NCI-H345 treated with DMSO at 0.1 percent for 48 hours (cell line): Measurements from ENCODE around the gene SAMD3.
"Not testable (repeated sequence)": the region's sequence is repeated elsewhere in the genome, so short reads cannot be mapped to it uniquely, and the experiment has no call there.

Experiments
- DNase-seq: peaks from one replicate; lab custom pipeline; 2025; ENCODE audit not compliant: unreplicated experiment; lab: John Stamatoyannopoulos, UW

SAMD3 gene

DNA sequence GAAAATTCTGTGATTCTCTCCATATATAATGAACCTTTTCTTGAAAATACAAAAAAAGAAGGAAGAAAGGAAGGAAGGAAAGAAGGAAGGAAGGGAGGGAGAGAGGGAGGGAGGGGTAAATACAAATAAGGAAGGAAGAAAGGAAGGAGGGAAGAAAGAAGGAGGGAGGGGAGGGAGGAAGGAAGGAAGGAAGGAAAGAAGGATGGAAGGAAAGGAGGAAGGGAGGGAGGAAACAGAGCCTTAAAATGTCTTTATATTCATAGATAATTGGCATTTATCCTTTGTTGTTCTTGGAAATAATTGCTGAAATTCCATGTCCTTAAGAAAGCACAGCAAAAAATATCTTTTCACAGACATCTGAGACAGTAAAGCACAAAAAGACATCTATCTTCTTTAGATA lies 40.3 kb downstream of the SAMD3 start:
- no peak for DNase-seq

DNA sequence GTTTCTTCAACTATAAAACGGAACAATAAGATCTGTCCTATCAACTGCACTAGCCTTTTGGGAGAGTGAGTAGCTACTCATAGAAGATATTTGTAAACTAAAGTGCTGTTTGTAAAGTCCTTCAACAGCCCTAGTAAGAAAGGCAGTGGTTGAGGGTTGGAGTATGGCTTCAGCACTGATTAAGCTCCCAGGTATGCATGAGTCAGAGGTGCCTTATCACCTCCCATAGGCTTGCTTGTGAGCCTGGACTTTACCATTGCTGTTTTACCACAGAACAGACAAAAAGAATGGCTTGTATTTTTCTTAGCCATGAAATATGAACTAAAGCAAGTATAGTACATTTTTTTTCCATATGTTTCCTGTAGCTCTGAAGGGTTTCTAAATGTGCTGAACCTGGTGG lies 44.1 kb downstream of the SAMD3 start:
- no peak for DNase-seq

DNA sequence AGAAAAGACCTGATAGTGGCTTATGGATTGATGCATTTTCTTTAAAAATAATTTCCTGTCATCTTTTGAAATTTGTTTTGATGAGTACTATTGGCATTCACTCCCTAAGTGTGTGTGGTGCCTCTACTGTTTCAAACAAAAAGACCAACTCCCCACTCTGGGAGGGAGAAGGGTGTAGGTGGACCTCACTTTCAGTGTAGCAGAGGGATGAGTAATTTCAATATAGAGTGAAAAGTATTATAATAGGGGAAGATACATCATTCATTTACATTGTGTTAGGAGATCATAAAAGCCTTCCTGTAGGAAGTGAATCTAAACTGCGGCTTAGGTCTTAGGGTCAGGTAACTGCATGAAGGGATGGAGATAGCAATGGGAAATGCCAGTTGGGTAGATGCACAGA lies 46.4 kb downstream of the SAMD3 start:
- DNase-seq: no peak

DNA sequence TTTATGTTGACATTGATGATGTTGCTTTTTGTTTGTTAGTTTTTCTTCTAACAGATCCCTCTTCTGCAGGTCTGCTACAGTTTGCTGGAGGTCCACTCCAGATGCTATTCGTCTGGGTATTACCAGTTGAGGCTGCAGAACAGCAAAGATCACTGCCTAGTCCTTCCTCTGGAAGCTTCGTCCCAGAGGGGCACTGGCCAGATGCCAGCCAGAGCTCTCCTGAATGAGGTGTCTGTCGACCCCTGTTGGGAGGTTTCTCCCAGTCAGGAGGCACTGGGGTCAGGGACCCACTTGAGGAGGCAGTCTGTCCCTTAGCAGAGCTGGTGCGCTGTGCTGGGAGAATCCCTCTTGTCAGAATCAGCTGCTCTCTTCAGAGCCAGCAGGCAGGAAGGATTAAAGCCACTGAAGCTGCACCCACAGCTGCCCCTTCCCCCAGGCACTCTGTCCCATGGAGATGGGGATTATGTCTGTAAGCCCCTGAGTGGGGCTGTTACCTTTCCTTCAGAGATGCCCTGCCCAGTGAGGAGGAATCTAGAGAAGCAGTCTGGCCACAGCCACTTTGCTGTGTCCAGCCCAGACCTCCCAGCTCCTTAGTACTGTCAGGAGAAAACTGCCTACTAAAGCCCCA lies 49.3 kb downstream of the SAMD3 start:
- DNase-seq: not testable (repeated sequence)

DNA sequence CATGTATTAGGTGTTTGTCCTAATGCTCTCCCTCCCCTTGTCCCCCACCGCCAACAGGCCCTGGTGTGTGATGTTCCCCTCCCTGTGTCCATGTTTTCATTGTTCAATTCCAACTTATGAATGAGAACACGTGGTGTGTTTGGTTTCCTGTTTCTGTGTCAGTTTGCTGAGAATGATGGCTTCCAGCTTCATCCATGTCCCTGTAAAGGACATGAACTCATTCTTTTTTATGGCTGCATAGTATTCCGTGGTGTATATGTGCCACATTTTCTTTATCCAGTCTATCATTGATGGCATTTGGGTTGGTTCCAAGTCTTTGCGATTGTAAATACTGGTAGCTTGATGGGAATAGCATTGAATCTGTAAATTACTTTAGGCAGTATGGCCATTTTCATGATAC lies 52.6 kb downstream of the SAMD3 start:
- not testable (repeated sequence) for DNase-seq

DNA sequence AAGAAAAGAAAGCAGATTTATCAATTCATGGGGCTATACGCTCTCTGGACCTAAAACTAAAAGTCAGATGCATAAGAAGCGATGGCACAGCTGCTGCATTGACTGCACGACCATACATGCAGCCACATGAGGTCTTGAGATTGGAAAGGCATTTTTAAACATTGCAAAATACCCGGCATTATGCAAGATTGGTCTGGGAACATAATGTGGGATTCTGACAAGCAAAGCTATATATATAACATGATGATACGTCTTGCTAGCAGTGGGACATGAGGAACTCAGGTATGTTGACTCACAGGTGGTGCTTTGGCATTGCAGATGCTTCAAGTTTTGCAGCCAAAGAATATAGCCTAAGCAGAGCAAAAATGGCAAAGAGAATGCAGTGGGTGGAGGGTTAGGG lies 55.1 kb downstream of the SAMD3 start:
- no peak for DNase-seq

DNA sequence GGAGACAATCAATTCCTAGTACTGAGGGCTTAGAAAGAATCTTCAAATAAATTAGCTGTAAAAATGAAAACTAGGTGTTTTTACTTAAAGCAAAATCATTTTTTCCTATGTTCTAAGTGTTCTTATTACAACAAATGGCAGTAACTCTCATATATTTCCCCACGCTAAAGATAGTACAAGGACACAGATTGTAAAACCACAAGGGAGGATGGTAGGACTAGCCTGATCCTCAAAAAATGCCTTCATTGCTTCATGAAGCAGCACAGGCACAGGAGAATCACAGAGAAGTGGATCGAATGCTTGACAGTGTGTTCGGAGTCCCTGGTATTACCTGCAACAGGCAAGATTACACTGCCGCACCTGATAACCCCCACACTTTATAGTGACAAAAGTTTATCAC lies 58.5 kb downstream of the SAMD3 start:
- no peak for DNase-seq

DNA sequence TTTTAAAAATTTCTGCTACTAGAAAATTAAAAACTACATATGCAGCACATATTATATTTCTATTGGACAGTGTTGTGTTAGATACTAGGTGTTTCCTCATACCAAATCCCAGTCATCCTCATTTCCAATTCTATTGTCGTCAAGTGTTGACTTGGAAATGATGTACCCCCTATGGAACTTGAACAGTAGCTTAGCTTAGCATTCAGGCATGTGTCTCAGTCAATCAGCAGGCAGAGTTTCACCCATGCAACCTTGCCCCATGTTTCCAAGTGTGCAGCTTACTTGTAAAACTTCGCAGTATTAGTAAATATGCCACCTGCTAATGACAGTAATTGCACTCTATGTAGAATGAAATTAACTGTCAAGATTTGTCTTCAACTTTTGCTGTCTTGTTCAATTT lies 59.5 kb downstream of the SAMD3 start:
- DNase-seq: no peak

DNA sequence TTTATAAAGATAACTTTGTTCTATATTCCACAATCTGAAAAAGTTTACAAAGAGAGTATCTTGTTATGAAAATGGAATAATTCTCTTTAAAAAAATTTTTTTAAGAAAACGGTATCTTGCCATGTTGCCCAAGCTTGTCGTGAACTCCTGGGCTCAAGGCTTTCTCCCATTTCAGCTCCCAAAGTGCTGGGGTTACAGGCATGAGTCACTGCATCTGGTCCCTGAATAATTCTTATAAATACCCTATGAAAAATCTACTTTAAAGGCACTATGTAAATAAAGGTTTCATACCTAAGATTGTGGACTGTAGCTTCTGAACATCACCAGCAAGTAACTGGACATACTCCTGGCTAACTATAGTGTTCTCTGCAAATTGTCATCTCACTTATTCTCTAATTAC lies 60.3 kb downstream of the SAMD3 start:
- DNase-seq: no peak

DNA sequence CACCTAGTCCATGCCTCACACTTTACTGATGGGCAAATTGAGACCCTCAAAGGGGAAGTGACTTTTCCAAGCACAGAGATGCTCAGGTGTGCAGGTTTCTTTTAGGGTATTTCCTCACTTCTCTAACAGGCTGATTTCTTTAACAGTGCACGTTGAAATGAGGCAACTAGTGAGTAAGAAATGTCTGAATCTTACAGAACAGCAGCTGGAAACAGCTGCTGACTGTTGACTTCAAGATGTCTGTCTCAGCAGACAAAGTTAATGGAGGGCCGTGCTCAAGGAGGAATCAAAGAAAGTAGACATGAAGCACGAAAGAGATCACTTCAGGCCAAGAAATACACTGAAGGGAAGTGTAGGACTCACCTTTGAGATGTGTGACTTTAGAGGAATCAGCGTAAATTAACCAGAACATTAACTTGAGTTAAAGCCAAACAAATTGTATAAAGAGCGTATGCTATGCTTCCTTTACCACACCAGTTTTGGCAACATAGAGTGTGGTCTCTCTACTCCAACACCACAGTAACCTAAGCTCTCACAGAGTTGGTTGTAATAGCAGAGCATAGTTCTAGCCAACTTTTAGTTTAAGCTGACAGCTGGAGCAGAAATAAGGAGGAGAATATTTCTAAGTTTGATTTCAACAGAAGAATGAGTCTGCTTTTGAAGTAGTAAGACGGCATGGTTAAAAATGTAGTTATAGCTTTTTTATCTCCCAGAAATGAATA lies 60.9 kb downstream of the SAMD3 start:
- no peak for DNase-seq

DNA sequence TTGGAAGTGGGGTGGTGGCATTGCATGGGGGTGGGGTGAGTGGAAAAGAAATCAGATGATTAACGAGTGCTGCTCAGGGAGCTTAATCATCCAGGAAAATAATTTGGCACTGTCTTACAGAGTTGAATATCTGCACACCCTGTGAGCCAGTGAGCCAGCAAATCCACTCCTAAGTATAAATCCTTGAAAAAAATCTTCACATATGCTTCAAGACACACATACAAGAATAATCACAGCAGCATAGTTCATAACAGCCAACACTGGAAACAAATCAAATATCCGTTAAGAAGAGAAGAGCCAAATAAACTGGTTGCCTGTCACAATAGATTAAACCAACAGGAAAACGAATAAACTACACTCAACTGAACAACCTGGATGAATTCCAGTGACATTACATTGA lies 62.8 kb downstream of the SAMD3 start:
- no peak for DNase-seq

DNA sequence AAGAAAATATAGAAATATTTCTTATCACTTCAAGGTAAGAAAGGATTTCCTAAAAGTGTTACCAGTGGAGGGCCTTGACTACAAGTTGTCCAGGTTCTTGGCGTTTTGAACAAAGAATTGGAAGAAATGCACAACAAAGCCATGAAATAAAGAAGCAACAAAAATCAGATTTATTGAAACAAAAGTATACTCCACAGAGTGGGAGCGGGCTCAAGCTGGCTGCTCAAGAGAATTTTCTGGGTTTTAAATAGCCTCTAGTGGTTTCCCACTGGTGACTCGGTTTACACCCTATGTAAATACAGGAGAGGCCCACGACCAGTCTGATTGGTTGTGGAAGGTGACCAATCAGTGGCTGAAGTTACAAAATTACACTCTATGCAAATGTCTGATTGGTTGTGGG lies 64.2 kb downstream of the SAMD3 start:
- DNase-seq: no peak

DNA sequence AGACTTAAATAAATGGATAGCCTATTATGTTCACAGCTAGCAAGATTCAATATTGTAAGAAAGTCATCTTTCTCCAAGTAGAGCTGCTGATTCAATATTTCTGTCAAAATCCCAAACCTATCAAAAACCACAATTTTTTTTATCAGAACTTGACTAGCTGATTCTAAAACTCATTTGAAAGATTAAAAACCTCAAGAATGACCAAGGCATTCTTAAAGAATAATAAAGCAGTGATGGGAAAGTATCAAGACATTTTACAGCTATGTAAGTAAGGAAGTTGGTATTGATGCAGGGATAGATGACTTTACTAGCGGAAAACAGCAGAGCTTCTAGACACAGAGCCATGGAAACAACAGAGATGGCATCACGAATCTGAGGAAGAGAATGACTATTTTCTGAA lies 64.7 kb downstream of the SAMD3 start:
- DNase-seq: no peak

DNA sequence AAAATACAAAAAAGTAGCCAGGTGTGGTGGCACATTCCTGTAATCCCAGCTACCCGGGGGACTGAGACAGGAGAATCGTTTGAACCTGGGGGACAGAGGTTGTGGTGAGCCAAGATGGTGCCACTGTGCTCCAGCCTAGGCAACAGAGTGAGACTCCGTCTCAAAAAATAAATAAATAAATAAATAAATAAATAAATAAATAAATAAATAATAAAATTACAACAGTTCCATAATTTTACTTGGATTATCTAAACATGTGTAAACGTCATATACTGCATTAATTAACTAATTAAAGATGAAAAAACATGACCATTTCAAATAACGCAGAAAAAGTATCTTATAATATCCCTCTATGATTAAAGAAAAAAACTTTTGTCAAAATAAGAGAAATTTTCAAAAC lies 65.8 kb downstream of the SAMD3 start:
- no peak for DNase-seq

DNA sequence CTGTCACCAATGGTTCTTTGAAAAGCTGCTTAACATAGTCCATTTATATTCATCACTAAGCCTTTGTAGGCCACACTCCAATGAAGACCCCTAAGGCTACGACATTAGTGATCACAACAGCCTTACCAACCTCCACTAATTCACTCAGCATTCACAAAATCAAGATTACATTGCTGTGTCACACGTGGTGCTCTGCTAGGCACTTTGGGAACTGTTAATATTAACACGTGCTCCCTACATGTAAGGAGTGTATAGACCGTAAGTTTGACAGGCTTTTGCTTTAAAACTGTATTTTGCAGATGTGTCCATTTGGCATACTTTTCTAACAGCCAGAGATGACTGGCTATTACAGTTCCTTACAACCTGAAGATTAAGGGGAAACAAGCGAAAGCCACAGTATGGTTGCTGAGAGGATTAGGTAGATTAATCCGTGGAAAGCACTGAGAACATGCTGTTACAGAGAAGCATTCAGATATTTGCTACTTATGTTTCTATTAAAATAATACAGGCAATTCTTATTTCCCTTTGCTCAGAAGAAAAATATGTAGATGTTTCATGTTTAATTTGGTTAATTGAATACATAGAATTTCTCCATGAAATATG lies 69.7 kb downstream of the SAMD3 start:
- no peak for DNase-seq

DNA sequence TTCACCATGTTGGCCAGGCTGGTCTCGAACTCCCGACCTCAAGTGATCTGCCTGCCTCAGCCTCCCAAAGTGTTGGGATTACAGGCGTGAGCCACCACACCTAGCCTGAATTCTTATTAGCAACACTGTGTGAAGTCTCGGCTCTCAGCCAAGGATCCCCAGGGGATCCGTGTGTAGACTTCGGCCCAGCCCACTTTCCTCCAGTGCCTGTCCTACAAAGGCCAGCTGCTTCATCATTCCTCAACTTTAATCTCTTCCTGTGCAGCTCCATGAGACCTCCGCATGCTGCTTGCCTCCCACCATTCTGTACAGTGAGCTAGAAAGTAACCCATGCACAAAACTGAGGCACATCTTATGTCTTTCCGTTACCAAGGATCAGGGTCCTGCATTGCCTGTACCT lies 71.8 kb downstream of the SAMD3 start:
- DNase-seq: no peak

DNA sequence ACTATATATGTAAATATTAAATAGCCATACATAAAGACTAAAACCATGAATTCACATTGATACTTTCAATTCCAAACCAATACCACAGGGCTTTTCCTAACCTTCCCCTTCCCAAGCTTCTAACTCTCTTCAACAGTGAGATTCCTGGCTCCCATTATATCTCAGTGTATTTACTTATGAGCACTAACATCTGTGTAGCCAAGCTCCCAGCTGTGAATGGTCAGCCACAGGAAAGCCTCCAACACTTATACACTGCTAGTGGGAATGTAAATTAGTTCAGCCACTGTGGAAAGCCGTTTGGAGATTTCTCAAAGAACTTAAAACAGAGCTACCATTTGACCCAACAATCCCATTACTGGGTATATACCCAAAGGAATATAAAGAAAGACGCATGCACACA lies 73.7 kb downstream of the SAMD3 start:
- DNase-seq: not testable (repeated sequence)

DNA sequence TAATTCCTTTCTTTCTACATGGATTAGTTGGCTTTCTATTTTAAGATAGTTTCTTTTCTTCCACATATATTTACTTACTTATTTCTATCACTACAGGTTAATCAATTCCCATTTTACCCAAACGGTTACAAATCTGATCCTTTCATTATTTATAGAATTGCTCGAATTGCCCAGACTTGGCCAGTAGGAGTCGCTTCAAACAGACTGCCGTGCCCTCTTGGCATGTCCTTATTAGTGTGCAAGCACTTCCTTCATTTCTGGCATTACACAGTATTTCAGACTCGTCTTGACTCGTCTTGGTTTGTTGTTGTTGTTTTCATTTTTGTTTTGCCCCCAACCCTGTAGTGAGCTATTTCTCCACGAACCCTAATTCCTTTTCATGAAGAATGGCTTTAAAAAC lies 74.6 kb downstream of the SAMD3 start:
- no peak for DNase-seq

DNA sequence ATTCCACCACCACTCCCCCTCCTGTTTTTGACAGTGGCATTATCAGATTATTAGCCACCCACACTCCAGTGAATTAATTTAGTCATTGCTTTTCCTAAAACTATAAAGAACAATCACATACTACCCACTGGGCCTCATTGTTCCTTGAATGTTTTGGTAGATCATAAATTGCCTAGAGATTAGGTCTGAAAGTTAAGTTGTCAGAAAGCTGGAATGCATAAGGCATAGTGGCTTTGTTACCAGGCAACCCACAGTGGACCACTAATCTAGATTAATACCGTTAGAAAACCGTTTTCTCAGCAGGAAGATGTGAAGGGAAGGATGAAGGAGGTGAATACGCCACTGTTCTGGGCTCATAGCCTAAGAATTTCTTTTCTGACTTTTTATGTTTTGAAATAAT lies 75.6 kb downstream of the SAMD3 start:
- no peak for DNase-seq

DNA sequence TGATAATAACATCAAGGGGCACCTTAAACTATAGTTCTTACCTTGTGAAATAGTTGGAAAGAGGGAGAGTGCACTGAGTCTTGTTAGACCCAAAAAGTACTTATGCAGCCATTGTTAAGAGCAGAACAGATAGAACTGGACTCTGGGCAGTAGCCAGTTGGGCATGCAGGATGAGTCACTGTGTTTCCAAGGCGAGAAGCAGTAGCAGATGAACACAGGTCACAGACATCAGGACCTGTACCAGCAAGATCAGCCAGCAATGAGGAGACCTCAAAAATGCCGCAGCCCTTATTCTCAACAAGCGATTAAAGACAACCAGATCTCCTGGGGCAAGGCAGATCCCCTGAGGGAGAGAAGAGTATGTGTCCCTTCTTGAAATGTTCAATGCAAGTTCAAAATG lies 79.0 kb downstream of the SAMD3 start:
- DNase-seq: no peak

DNA sequence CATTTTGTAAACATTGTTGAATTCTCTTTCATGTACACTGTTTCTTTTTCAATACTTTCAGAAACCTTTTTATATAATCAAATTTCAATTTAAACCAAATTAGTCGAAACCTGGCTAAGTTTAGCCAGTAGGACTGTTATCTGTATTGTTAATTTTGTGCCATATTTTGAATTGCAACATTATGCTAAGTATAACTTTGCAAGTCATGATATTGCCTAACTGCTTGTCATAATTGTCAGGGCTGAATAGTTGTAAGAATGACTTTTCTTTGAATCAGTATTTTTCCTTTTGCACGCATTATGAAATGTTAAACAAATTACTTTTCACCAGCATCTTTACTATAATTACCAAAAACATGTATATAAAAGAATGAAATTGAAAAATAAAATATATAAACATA lies 82.7 kb downstream of the SAMD3 start:
- no peak for DNase-seq

DNA sequence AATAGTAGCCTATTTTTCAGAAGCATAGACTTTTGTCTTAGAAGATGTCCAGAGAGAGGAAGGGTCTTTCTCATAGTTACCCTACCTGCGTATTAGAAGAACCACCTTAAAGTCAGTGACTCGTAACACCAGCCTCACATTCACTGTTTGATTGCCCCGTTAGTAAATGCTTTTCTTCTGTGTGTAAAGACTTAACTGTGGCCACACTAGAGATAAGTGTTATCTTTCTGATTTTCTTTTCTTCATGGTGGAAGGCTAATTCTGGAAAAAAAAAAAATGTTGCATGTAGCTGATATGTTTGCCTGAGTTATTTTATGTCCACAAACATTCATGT lies 83.9 kb downstream of the SAMD3 start:
- DNase-seq: no peak
